H1 (cell line): ENCODE data around the gene RASGRF1. TPM values are rescaled to one million over a fixed set of nuclear protein-coding genes. Genes with fewer than 3 reads are reported as not detected.

Source experiments
- CTCF ChIP-seq, 3 experiments: IDR thresholded peaks; 1 replicate in 2 of 3; 2 replicates in 1 of 3; pipeline versions ENCODE4 v1.5.1 to v1.6.1; 2011; ENCODE audit warnings: low read length in 3 of 3, mild to moderate bottlenecking in 3 of 3, inconsistent platforms in 2 of 3, low read depth in 1 of 3, moderate library complexity in 1 of 3; ENCODE audit not compliant: insufficient read depth in 1 of 3; ENCODE audit errors: control extremely low read depth in 1 of 3
- polyA plus RNA-seq, 7 experiments: library from polyadenylated mRNA; depleted of rRNA in 3 of 7; stranded (reverse) in 5 of 7; unstranded in 2 of 7; fragments of >200 nt in 5 of 7; fragments of 200-250 nt in 2 of 7; gene quantifications; 1 replicate in 5 of 7; 2 replicates in 1 of 7; 4 replicates in 1 of 7; pipeline versions ENCODE4 v1.2.1 to v1.2.3, GENCODE V29; 2011 to 2013; ENCODE audit warnings: missing spikeins in 2 of 7, mixed read lengths in 2 of 7
- total RNA-seq: library from RNA; stranded (reverse); fragmentation: NEBNext Ultra II Directional; extraction: Animal tissue kit (Norgen Biotek cat#: 25700); gene quantifications from 2 replicates; pipeline ENCODE4 v1.2.1, GENCODE V29; 2021

Gene RASGRF1
- total and polyA plus RNA-seq, 2 of the 8 experiments (the other 6 are each of a cell fraction or from before 2014, with no cell fraction given): 0.42 to 0.67 TPM

GRCh38 chr15:78944669-78945407, 145.7 kb downstream of the RASGRF1 start, which contains the start of gene CTSH (continued):
- TF ChIP-seq CTCF (IDR thresholded peaks at IDR 0.05; ENCODE audit: control extremely low read depth in 1 of 3, insufficient read depth in 1 of 3, low read depth in 1 of 3, low read length in 3 of 3): 0 out of 4 replicates have a peak, but pooled peaks of 1 of the 3 experiments have one; percentile 16
